HG03442 (cell line): ENCODE measurements around the gene TMEFF2.
A peak's percentile ranks its signal among the peaks of the same experiment; 100 is the strongest.
"Not testable (repeated sequence)": the region's sequence is repeated elsewhere in the genome, so short reads cannot be mapped to it uniquely, and the experiment has no call there.

ENCODE experiments used
- ATAC-seq: cut with Tn5 transposase; IDR thresholded peaks from one replicate; pipeline ENCODE4 v1.9.1; 2021; ENCODE audit warnings: mild to moderate bottlenecking, moderate library complexity; ENCODE audit not compliant: unreplicated experiment

The TMEFF2 gene

DNA sequence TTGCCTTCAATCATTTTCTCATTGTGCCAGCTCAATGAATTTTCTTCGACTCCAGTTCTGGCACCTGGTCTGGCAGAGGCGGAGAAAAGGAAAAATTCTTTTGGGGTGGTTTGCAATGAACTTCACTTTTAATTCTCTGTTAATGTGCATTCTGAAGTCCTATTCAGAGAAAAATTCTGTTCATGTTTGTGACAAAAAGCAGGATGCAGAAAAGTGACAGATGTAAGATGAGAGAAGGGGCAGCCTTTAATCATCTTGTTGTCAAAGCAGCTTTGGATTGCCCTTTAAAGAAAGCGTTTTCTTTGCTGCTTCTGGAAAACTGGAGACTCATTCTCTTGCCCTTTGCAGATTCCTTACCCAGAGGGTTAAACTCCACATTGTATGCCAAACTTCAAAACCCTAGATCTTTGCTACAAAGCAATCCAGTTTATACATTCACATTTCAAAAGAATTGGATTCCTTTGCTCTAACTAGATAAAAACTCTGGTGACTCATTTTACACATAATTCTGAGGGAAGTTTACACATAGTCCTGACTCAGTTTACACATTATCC lies 253.3 kb downstream of the TMEFF2 start:
- no peak for ATAC-seq

GRCh38 chr2:191938779-191939178 lies 256.0 kb downstream of the TMEFF2 start:
- ATAC-seq = no peak

- no peak for ATAC-seq
These were observed 257.8 kb downstream of the TMEFF2 start for GRCh38 chr2:191936882-191937405.

DNA sequence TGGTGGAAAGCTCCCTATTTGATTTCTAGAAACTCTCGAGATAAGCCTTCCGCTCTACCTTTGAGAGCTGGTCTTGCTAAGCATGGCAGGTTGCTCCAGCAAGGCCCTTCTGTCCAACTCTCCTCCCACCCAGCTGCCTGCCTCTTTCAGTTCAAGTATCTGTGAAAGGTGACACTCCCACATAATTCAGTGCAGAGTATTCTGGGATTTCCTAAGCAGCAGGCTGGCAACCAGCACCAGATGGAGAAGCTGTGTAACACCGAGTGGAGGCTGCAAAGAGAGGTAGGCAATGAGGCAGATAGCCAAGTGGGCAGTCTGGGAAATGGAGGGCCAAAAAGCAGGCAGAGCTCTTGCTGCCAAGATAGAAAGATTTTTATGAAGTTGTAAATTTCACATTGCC lies 259.5 kb downstream of the TMEFF2 start:
- no peak for ATAC-seq

DNA sequence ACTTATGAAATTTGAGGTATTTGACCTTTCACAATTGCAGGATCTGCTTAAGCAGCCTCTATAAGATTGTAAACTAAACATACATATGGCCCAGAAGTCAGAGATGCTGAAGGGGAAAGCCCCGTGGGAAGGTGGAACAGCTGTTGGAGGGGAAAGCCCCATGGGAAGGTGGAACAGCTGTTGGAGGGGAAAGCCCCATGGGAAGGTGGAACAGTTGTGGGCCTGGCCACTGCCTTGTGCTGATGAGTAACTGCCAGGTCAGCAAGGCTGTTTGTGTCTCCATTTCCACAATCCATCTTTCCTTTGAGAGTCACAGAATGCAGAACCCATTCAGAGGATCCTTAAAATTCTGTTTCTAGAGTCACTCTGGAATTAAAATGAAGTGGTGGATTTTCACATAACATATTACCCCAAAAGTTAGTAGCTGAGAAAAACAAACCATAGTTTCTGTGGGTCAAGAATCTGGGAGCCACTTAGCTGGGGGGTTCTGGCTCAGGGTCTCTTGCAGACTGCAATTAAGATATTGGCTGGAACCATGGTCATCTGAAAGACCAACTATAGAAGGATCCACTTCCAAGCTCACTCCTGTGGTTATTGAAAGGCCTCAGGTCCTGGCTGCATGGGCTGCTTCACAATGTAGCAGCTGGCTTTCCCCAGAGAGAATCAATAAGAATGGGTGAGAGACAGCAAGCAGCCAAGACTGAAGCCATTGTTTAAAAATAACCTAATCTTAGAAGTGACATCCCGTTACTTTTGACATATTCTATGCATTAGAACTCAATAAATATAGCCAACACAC lies 261.2 kb downstream of the TMEFF2 start:
- peak; percentile 95 for ATAC-seq

DNA sequence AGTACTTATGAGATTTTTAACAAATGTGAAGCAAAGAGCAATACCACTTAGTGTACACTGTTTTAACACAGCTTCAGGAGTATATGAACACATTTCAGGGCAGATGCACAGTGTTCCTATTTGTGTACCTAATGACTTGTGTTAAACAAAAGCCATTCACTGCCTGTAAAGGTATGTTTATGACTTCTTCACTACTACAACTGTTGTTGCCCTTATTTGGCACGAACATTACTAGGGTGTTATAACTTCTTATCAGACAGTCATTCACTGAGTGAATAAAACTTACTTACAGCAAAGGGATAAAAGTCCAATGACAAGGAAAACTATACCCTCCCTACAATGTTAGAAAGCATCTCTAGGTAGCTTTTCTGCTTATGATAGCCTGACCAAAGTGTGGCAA lies 262.4 kb downstream of the TMEFF2 start:
- ATAC-seq = no peak

DNA sequence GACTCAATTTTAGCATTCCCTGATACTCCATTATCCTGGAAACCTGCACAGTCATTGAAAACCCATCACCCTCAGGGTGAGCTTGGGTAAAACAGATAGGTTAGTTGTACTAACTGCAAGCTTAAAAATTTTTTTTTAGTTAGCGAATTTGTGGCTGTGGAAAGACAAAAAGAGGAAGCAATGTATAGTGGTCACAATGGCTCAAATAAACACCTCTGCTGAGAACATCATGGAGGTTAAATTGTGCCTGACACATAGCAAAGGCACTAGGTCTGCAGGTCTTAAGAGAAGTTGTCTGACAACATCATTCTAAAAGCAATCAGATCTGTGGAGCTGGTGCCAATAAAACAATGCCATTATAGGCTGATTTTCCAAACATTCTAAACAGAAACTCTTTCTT lies 263.4 kb downstream of the TMEFF2 start:
- ATAC-seq = peak; percentile 26

DNA sequence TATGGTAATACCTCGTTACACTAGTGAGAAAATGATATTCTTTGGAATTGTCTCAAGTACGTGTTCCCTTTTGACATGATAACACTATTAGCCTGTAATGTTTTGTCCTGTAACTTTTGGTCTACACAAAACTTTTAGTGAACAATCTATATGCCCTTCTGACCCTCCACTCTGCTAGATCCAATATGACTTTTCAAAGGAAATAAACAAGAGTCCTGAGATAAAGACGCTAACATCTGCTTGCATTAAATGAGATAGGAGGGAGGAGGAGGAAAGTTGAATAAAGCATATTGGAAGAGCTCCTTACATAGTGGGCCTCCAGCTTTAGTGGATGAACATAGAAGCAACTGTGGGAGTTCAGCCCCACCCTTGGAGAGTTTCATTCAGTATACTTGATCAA lies 264.5 kb downstream of the TMEFF2 start:
- no peak for ATAC-seq

DNA sequence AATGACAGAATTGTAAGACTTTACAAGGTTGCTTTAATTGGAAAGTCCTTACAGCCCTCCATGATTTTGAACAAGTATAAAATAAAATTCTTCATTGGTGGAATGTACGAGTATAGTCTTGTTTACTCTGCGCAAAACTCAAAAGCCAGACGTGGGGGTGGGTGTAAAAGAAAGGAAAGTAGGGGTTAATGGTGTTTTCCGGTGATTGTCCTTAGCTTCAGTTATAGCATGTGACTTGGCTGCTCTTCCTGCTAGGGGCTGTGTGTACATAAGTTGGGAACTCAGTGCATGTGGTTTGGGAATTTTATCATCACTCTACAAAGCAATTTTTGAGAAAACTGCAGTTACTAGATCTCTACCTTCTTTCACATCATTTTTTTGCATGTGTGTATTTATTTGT lies 265.4 kb downstream of the TMEFF2 start:
- ATAC-seq = no peak

DNA sequence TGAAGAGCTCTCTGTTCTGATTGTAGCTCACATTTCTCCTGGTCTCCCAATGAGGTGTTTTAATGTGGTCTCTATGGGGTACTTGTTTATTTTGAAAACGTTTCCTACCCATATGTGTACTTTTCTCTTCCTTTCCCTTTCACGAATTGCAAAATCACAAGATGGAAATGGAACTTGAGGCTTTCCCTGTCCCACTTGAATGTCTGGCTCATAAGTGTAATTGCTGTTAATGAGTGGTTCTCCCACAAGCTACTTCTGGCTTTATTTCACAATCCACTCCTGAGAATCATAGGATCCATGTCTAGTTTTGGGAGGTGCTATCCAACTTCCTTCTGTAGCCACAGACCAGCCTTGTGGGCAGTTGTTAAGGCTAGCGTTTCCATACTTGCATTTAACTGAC lies 266.7 kb downstream of the TMEFF2 start:
- ATAC-seq = no peak

DNA sequence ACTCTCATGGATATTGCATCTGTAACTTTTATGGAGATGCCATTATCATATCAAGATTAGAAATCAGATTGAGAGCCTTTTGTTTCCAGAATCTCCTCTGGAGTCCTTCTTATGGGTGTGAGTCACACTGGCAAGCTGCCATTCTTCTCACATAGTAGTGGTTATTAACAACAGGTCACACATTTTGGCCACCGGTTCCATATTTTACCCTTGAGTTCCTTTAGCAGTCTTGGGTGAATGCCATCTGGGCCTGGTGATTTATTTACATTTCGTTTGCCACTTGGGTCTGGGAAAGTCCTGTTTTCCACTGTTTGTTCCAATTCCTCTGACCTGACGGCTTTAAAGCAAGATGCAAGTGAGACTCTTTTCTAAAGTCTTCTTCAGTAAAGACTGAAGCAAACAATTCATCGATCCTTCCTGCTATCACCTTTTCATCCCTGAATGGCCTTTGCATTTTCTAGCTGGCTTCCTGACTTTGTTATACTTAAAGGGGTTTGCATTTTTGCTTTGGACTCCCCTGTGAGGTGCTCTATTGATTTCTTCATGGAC lies 267.3 kb downstream of the TMEFF2 start:
- ATAC-seq = no peak

- ATAC-seq = no peak
These were observed 268.1 kb downstream of the TMEFF2 start for GRCh38 chr2:191926671-191927070.

DNA sequence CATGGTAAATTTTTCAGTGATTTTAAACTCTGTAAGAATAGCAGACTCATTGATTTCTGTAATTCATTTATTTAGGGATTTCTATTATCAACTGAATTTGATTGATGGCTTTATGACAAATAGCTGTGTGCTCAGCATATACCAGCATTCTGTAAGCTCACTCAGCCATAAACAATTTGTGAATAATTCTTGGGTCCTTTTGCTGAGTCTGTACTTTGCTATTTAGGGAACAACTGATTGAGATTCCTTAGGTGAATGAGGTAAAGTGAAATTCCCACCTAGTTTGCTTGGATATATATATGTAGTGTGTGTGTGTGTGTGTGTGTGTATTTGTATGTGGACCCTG lies 271.1 kb downstream of the TMEFF2 start:
- ATAC-seq = no peak

DNA sequence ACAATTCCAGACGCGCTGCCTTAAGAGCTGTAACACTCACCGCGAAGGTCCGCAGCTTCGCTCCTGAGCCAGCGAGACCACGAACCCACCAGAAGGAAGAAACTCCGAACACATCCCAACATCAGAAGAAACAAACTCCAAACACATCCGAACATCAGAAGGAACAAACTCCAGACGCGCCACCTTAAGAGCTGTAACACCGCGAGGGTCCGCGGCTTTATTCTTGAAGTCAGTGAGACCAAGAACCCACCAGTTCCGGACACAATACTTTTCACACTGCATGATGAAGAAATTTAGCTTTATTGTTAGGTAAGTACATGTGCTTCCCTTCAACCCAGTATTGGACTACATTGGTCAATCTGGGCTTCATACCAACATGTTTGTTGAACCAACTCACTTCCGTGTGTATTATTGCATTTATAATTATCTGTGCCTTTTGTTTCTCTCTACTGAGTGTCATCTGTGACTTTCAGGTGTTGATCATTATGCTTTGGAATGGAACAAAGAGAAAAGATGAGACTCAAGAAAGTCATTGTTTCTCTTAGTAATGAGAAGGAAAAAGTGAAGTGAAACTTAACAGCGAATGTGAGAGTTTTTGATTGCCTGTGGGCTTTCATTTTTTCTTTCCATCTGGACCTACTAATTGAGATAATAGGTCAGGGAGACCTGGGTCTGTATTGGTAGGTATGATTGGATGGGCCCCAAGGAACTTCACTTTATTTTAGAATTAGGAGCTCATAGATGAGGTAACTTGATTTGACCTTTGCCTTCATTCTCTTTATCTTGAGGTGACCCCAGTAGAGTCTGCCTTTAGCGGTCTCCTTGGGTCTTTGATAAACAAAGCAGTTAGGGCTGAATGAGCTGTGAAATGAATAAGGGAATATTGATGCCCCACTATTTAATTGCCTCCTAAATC lies 271.7 kb downstream of the TMEFF2 start:
- peak; percentile 97 for ATAC-seq

- ATAC-seq = not testable (repeated sequence)
These were observed 273.1 kb downstream of the TMEFF2 start for GRCh38 chr2:191921650-191922049.

- ATAC-seq = no peak
These were observed 274.2 kb downstream of the TMEFF2 start for GRCh38 chr2:191920502-191920901.

- no peak for ATAC-seq
These were observed 276.6 kb downstream of the TMEFF2 start for GRCh38 chr2:191917967-191918651.

DNA sequence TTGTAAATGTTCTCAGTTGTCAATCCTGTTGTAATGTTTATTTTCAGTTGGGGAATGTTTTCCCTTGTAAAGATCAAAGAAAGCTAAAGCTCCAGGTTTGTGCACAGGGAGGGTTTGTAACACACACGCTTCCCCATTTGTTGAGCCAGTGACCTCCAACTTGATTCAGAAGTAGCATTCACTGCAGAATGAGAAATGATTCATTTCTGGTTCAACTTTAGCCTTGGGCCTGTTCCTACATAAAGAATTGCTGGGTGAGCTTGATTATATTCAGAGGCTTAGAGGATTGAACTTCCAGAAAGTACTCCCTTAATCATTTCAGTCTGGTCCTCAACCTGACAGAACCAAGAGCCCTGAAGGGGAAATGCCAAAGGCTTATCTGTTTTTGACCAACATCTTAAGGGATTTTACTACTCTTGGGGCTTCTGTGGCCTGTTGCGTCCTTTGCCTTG lies 277.3 kb downstream of the TMEFF2 start:
- no peak for ATAC-seq

DNA sequence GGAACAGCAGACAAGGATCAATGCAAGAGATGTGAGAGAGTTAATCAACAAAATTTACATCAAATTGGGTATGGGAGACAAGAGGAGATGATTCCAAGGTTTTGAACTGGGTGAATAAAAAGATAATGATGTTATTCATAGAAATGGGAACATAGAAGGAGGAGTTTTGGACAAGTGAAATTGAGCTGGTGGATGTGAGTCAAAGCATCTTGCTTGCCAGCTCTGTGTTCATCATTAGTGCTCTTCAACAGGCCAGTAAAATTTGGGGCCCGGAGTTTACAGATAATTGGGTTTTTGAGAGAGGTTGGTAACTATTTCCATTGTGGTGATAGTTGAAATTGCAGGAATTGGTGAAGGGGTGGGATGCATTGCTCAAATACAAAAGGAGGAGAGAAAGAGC lies 277.9 kb downstream of the TMEFF2 start:
- no peak for ATAC-seq

DNA sequence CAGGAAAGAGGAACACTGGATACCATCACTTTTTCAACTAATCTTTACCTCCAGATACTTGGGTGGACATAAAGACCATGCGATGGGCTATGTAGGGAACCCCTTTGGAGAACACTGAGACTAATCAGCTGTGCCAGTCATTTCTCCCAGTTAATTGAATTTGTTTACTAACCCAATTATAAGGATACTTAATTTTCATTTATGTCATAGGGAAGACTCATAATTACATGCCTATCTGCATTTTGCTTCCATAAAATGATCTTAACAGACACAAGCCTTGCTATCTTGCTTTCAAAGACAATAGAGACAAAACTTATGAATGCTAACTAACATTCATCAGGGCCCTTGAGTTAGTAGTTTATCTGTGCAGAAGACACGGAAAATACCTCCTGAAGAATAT lies 279.0 kb downstream of the TMEFF2 start:
- no peak for ATAC-seq

- no peak for ATAC-seq
These were observed 280.9 kb downstream of the TMEFF2 start for GRCh38 chr2:191913796-191914195.
